ENCODE measurements around the gene TP53TG3.
"Not testable (repeated sequence)": the region's sequence is repeated elsewhere in the genome, so short reads cannot be mapped to it uniquely, and the experiment has no call there.

TP53TG3 gene, protein sequence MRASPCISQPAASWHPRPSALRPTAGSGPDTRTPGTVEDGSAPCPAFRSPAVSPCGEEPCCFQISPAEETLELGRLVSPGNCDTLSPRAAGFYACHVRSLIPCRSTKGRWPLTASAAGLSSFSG

DNA sequence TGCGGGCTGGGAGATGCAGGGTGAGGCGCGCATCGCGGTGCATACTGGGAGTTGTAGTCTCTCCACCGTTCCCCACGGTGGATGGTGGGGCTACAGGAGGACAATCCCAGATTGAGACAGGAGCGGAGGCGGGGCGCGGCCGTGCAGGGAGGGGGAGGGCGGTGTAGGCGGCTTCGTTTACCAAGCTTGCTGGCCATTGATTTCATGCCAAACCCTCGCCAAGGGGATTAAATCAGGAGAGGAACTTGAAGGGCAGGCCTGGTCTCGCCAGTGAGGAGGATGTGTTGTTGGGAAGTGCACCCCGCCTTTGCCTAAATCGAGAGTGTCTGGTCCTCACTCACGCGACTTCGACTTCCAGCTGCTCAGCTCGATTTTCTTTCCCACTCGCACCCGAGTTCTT is at the start of gene TP53TG3:
Gene TP53TG3 (minus strand): TSS at position 101 of the 400 bp plus-strand sequence. CDS start 68 bp downstream, at position 33.
- DNase-seq (ENCODE audit: low spot score) = not testable (repeated sequence)

GRCh38 chr16:32650876-32651275 is 25.1 kb downstream of the TP53TG3 start:
- DNase-seq (ENCODE audit: low spot score) = not testable (repeated sequence)

- not testable (repeated sequence) for DNase-seq (ENCODE audit: low spot score)
Measured at GRCh38 chr16:32647562-32647961, 28.4 kb downstream of the TP53TG3 start.

DNA sequence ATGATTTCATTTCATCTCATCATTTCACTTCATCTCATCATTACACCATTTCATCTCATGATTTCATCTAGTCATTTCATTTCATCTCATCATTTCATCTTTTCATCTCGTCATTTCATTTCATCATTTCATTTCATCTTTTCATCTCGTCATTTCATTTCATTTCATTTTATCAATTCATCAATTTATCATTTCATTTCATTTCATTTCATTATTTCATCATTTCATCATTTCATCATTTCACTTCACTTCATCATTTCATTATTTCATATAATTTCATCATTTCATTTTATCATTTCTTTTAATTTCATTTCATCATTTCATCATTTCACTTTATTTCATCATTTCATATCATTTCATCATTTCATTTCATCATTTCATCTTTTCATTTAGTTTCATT is 29.2 kb downstream of the TP53TG3 start:
- not testable (repeated sequence) for DNase-seq (ENCODE audit: low spot score)

DNA sequence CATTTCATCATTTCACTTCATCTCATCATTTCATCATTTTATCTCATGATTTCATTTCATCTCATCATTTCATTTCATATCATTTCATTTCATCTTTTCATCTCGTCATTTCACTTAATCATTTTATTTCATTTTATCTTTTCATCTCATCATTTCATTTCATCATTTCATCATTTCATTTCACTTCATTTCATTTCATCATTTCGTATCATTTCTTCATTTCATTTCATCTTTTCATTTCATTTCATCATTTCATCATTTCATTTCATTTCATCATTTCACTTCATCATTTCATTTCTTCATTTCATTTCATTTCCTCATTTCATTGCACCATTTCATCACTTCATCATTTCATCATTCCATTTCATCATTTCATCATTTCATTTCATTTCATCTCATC is 29.8 kb downstream of the TP53TG3 start:
- not testable (repeated sequence) for DNase-seq (ENCODE audit: low spot score)

- DNase-seq (ENCODE audit: low spot score) = not testable (repeated sequence)
Measured at GRCh38 chr16:32645278-32645908, 30.6 kb downstream of the TP53TG3 start.

DNA sequence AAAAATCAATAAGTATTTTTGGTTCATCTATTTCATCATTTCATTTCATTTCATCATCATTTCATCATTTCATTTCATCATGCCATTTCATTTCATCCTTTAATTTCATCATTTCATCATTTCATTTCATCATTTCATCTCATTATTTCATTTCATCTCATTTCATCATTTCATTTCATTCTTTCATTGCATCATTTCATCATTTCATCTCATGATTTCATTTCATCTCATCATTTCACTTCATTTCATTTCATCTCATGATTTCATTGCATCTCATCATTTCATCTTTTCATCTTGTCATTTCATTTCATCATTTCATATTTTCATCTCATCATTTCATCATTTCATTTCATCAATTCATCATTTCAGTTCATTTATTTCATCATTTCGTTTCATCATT is 31.2 kb downstream of the TP53TG3 start:
- DNase-seq (ENCODE audit: low spot score) = not testable (repeated sequence)

DNA sequence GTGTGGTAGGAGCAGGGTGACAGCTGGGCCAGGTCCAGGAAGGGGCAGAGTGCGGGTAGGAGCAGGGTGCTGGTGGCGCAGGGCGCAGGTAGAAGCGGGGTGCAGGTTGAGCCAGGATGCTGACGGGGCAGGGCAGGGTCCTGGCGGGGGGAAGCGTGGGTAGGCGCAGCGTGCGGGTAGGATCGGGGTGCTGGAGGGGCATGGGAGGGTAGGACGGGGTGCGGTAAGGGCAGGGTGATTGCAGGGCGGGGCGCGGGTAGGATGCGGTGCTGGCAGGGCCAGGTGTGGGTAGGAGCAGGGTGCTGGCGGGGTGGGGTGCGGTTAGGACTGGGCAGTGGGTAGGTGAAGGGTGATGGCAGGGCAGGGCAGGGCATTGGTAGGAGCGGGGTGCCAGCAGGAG is 38.4 kb downstream of the TP53TG3 start:
- not testable (repeated sequence) for DNase-seq (ENCODE audit: low spot score)

DNA sequence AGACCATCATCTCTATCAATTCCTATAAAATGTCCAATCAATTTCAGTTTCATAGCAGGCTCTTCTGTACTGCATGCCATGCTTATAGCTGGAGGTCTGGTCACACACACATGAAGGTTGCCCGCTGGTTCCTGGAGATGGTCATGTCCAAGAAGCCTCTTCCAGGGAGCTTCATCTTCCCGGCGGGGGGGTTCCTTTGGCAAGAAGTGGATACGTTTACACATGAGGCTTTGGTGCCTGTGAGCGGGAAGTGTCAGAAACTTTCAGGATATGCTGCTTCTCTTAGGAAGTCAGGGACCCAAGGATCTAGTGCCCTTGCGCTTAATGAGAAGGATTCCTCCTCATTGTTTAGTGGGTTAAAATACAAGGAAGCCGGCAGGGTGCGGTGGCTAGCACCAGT is 43.9 kb downstream of the TP53TG3 start:
- DNase-seq (ENCODE audit: low spot score) = not testable (repeated sequence)

Measured in GM03348 (cell line).